GM18951 (cell line): ENCODE measurements around the gene PTPRT.

Experiments used
- POLR2A ChIP-seq: IDR thresholded peaks from 4 replicates; pipeline ENCODE4 v1.6.1; 2011; ENCODE audit warnings: mild to moderate bottlenecking; ENCODE audit not compliant: insufficient read length, insufficient read depth; ENCODE audit errors: extremely low read depth
- in situ Hi-C: fragments of 300-500 bp; cut with MboI; formaldehyde crosslinking; loops from one replicate; pipeline ENCODE4 v1.12.0; 2022; ENCODE audit warnings: low sequenced_read_pairs, mixed read lengths, inconsistent platforms; ENCODE audit not compliant: unreplicated experiment

Gene PTPRT

DNA sequence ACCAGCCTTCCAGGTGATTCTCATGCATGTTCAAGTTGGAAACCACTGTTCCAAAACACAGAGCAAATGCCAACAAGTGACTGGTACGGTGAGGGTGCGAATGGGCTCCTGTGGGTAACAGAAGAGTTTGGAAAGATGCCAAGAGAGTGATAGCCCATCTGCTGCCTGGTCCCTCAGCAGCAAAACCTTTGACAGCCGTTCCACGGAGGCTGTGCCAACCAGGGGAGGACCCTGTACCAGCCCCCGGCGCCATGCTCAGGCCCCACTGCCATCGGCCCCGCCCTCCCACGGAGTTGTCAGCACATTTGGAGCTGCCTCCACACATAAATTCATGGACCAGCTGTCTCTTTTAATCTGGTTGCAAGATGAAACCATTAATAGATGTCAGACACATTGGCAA lies 4.4 kb upstream of the PTPRT start:
- in situ Hi-C loops = no loop called here
- no peak for TF ChIP-seq POLR2A

- no peak for TF ChIP-seq POLR2A
- in situ Hi-C loops = no loop called here
These were observed 3.7 kb upstream of the PTPRT start for GRCh38 chr20:43193443-43193842.

- in situ Hi-C loops = no loop called here
- no peak for TF ChIP-seq POLR2A
These were observed 2.5 kb upstream of the PTPRT start for GRCh38 chr20:43191946-43192863.

- TF ChIP-seq POLR2A = no peak
- in situ Hi-C loops = no loop called here
These were observed 1.4 kb upstream of the PTPRT start for GRCh38 chr20:43191143-43191542.

- no peak for TF ChIP-seq POLR2A
- in situ Hi-C loops = no loop called here
These were observed 737 bp upstream of the PTPRT start for GRCh38 chr20:43190332-43190953.

DNA sequence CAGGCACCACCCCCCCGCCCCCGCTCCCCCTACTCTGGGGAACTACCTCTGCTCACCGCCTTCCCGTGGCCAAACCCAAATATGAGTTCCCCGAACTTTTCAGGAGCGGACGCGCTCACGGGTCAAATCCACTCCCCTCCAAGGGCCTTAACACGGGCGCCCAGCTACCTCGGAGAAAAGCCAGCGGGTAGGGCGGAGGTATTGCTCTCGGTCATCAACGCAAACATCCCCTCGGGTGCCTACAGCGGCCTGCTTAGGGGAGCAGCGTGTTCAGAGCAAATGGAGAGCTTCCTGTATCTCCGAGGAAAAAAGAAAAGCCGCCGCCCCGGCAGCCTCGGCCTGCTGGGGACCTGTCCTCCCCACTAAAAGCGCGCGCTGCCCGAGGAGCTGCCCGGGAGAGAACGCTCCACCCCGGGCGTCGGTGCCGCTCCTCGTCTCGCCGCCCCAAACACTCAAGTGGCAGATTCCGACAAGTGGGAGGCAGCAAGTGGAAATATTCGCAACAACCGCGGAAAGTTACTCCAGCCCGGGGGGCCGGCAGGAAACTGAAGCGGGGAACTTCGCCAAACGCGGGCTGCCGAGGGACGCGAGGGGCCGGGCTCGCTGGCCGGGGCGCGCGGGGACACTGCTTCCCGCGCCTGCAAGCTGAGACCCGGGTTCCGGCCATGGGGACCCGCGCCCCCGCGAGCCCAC lies 699 bp downstream of the PTPRT start:
- TF ChIP-seq POLR2A = no peak
- in situ Hi-C loops = no loop called here

- TF ChIP-seq POLR2A = no peak
- in situ Hi-C loops = no loop called here
These were observed 1.5 kb downstream of the PTPRT start for GRCh38 chr20:43188234-43188653.

- in situ Hi-C loops = no loop called here
- no peak for TF ChIP-seq POLR2A
These were observed 2.1 kb downstream of the PTPRT start for GRCh38 chr20:43187476-43188233.

GRCh38 chr20:43186312-43186711 lies 3.4 kb downstream of the PTPRT start:
- in situ Hi-C loops = no loop called here
- TF ChIP-seq POLR2A = no peak

GRCh38 chr20:43185901-43186300 lies 3.8 kb downstream of the PTPRT start:
- no peak for TF ChIP-seq POLR2A
- in situ Hi-C loops = no loop called here

DNA sequence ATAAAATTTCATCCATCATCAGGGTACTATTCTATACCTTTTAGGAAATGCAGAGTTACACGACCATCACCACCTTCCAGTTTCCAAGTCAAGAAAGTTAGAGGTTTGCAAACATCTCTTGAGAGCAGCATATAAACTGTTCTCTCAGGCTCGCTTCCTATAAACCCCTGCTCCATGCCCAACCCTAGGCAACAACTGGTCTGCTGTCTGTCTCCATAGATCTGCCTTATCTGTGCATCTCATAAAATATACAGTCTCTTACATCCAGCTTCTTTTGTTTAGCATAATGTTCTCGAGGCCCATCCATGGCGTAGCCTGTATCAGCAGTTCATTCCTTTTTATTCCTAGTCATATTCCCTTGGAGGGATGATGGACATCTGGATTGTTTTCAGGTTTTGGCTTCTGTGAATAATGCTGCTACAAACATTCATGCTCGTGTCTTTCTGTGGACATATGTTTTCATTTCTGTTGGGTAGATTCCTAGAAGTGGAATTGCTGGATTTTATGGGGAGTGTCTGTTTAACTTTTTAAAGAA lies 6.1 kb downstream of the PTPRT start:
- no peak for TF ChIP-seq POLR2A
- in situ Hi-C loops = no loop called here

DNA sequence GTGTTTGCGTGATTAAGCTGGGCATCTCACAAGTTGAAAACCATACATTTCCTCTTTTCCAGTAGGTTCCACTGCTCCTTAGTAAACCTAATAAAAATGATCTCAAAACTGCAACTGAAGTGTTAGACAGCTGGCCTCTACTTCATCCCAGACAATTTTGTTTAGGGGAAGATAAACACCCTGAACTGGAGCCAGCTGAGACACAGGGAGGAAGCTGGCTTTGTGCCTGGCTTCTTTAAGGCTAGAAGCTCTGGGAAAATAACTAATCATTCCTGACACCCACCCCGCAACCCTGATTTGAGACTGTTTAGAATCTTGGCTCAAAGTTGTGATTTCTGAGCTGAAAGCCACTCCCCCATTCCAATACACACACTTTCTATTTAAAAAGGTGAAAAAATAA lies 11.6 kb downstream of the PTPRT start:
- no peak for TF ChIP-seq POLR2A
- in situ Hi-C loops = no loop called here

- in situ Hi-C loops = no loop called here
These were observed 13.0 kb downstream of the PTPRT start for GRCh38 chr20:43176726-43177125.

More at GRCh38 chr20:43176726-43177125, 13.0 kb downstream of the PTPRT start:
- no peak for TF ChIP-seq POLR2A
